WTC11 (cell line): ENCODE measurements around the gene MBD3. TPM values are rescaled to one million over a fixed set of nuclear protein-coding genes. Genes with fewer than 3 reads are reported as not detected.

Experiments used
- ATAC-seq: fragments of 200-7000 bp; cut with Tn5 transposase; 2 replicates; pipeline ENCODE4 v1.10.0; 2021; ENCODE audit warnings: mild to moderate bottlenecking, moderate library complexity
- CTCF ChIA-PET: fragments of 300-600 bp; sonication (Branson Sonifier 250); formaldehyde crosslinking; loops from one replicate; lab custom pipeline; 2021; ENCODE audit warnings: antibody characterized with exemption; lab: Charles Lee
- POLR2A ChIA-PET: fragments of 350-600 bp; sonication (Branson Sonifier 250); formaldehyde crosslinking; loops from one replicate; lab custom pipeline; 2021; ENCODE audit warnings: antibody characterized with exemption; lab: Charles Lee
- DNase-seq: peaks from one replicate; pipeline ENCODE4 v3.0.0; 2021; ENCODE audit warnings: low spot score
- H3K27ac Mint-ChIP-seq: 2 replicates; pipeline ENCODE4 v1.8.0; 2021; ENCODE audit warnings: mixed read lengths
- H3K27me3 Mint-ChIP-seq: 2 replicates; pipeline ENCODE4 v1.8.0; 2021; ENCODE audit warnings: low read depth, mild to moderate bottlenecking, moderate library complexity, mixed read lengths
- H3K36me3 Mint-ChIP-seq: 2 replicates; pipeline ENCODE4 v1.8.0; 2021; ENCODE audit warnings: mixed read lengths
- H3K4me1 Mint-ChIP-seq: 2 replicates; pipeline ENCODE4 v1.8.0; 2022; ENCODE audit warnings: mixed read lengths
- H3K4me3 Mint-ChIP-seq: 2 replicates; pipeline ENCODE4 v1.8.0; 2021; ENCODE audit warnings: mild to moderate bottlenecking, moderate library complexity, mixed read lengths
- H3K9me3 Mint-ChIP-seq: 2 replicates; pipeline ENCODE4 v1.8.0; 2021; ENCODE audit warnings: mixed read lengths
- CREM ChIP-seq: sonication (generic); formaldehyde crosslinking; IDR thresholded peaks from 2 replicates; pipeline ENCODE4 v1.8.1; 2022; ENCODE audit warnings: mild to moderate bottlenecking, missing genetic modification reagents, moderate library complexity
- ESRRA ChIP-seq: sonication (generic); formaldehyde crosslinking; IDR thresholded peaks from 2 replicates; pipeline ENCODE4 v1.8.1; 2022; ENCODE audit warnings: mild to moderate bottlenecking, missing genetic modification reagents, borderline replicate concordance
- FOXJ3 ChIP-seq: sonication (generic); formaldehyde crosslinking; IDR thresholded peaks from 2 replicates; pipeline ENCODE4 v1.9.0; 2021; ENCODE audit warnings: missing genetic modification reagents, mild to moderate bottlenecking, borderline replicate concordance
- FOXP4 ChIP-seq: sonication (generic); formaldehyde crosslinking; IDR thresholded peaks from 2 replicates; pipeline ENCODE4 v1.8.0; 2022; ENCODE audit warnings: mild to moderate bottlenecking, missing genetic modification reagents
- GRHL2 ChIP-seq: fragments of 250-450 bp; sonication (Bioruptor Pico); IDR thresholded peaks from 2 replicates; pipeline ENCODE4 v1.8.0; 2022; ENCODE audit warnings: mild to moderate bottlenecking, moderate library complexity; ENCODE audit not compliant: insufficient replicate concordance, severe bottlenecking
- HMGA2 ChIP-seq: fragments of 250-450 bp; sonication (Bioruptor Pico); IDR thresholded peaks from 2 replicates; pipeline ENCODE4 v1.4.0; 2021; ENCODE audit warnings: mild to moderate bottlenecking, moderate library complexity
- KAT7 ChIP-seq: sonication (generic); formaldehyde crosslinking; IDR thresholded peaks from 2 replicates; pipeline ENCODE4 v1.8.1; 2023; ENCODE audit warnings: missing genetic modification reagents, mild to moderate bottlenecking, borderline replicate concordance
- NFATC4 ChIP-seq: fragments of 250-450 bp; sonication (Bioruptor Pico); IDR thresholded peaks from 2 replicates; pipeline ENCODE4 v1.9.0; 2021; ENCODE audit warnings: mild to moderate bottlenecking
- NR2C2 ChIP-seq: sonication (generic); formaldehyde crosslinking; IDR thresholded peaks from 2 replicates; pipeline ENCODE4 v1.8.0; 2022; ENCODE audit warnings: mild to moderate bottlenecking, missing genetic modification reagents
- OVOL2 ChIP-seq: fragments of 250-450 bp; sonication (Bioruptor Pico); IDR thresholded peaks from 2 replicates; pipeline ENCODE4 v1.9.0; 2021; ENCODE audit warnings: mild to moderate bottlenecking, borderline replicate concordance
- PRRX2 ChIP-seq: fragments of 250-450 bp; sonication (Bioruptor Pico); IDR thresholded peaks from 2 replicates; pipeline ENCODE4 v1.8.0; 2021; ENCODE audit warnings: mild to moderate bottlenecking
- total RNA-seq: library from RNA; stranded (reverse); gene quantifications from 3 replicates; pipeline ENCODE4 v1.2.3, GENCODE V29; 2021
- TF ChIP-seq, protein P1 (sequence below): fragments of 250-450 bp; sonication (Bioruptor Pico); IDR thresholded peaks from 2 replicates; pipeline ENCODE4 v2.1.2; 2022; ENCODE audit warnings: mild to moderate bottlenecking, moderate library complexity
- TF ChIP-seq, protein P2 (sequence below): sonication (generic); formaldehyde crosslinking; conservative IDR thresholded peaks from 2 replicates; pipeline ENCODE4 v1.8.1; 2023; ENCODE audit warnings: mild to moderate bottlenecking, low read depth, missing genetic modification reagents, moderate library complexity
- TF ChIP-seq, protein P3 (sequence below): sonication (generic); formaldehyde crosslinking; IDR thresholded peaks from 2 replicates; pipeline ENCODE4 v1.8.1; 2022; ENCODE audit warnings: mild to moderate bottlenecking, moderate library complexity, missing genetic modification reagents
- TF ChIP-seq, protein P4 (sequence below): fragments of 250-450 bp; sonication (Bioruptor Pico); IDR thresholded peaks from 2 replicates; pipeline ENCODE4 v1.9.0; 2021; ENCODE audit warnings: mild to moderate bottlenecking, borderline replicate concordance

MBD3 gene
- total RNA-seq, 1 experiment from 2014 or later, result 90.2 TPM

GRCh38 chr19:1613808-1614570 is 21.3 kb upstream of the MBD3 start:
- no peak for DNase-seq
- H3K36me3 Mint-ChIP-seq, result peaks cover 62% of the 10 kb centered on the region
- no peaks in the 10 kb centered on the region for H3K27me3 Mint-ChIP-seq
- ChIA-PET POLR2A (interaction anchor here (0.6 kb wide), 1 partner anchor 225 kb away, joined by 3 read pairs; no protein-coding TSS in a partner anchor), CTCF (interaction anchor here (0.7 to 1.2 kb wide), 4 partner anchors 11 to 212 kb away, joined by 3 to 4 read pairs (median 4); no protein-coding TSS in a partner anchor)
- no peaks in the 10 kb centered on the region for H3K4me1 Mint-ChIP-seq
- no peak overlapping the region for H3K27ac Mint-ChIP-seq
- TF ChIP-seq NR2C2 (CRISPR knock-in tag) (no peak), GRHL2 (no peak), ESRRA (CRISPR knock-in tag) (no peak), NFATC4 (CRISPR knock-in tag) (no peak), KAT7 (CRISPR knock-in tag) (no peak), FOXJ3 (CRISPR knock-in tag) (no peak), FOXP4 (CRISPR knock-in tag) (no peak), CREM (CRISPR knock-in tag) (no peak), PRRX2 (CRISPR knock-in tag) (no peak), OVOL2 (CRISPR knock-in tag) (no peak), HMGA2 (CRISPR knock-in tag) (no peak)
- TF ChIP-seq, protein P1, sequence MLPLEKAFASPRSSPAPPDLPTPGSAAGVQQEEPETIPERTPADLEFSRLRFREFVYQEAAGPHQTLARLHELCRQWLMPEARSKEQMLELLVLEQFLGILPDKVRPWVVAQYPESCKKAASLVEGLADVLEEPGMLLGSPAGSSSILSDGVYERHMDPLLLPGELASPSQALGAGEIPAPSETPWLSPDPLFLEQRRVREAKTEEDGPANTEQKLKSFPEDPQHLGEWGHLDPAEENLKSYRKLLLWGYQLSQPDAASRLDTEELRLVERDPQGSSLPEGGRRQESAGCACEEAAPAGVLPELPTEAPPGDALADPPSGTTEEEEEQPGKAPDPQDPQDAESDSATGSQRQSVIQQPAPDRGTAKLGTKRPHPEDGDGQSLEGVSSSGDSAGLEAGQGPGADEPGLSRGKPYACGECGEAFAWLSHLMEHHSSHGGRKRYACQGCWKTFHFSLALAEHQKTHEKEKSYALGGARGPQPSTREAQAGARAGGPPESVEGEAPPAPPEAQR, result no peak
- TF ChIP-seq, protein P2, sequence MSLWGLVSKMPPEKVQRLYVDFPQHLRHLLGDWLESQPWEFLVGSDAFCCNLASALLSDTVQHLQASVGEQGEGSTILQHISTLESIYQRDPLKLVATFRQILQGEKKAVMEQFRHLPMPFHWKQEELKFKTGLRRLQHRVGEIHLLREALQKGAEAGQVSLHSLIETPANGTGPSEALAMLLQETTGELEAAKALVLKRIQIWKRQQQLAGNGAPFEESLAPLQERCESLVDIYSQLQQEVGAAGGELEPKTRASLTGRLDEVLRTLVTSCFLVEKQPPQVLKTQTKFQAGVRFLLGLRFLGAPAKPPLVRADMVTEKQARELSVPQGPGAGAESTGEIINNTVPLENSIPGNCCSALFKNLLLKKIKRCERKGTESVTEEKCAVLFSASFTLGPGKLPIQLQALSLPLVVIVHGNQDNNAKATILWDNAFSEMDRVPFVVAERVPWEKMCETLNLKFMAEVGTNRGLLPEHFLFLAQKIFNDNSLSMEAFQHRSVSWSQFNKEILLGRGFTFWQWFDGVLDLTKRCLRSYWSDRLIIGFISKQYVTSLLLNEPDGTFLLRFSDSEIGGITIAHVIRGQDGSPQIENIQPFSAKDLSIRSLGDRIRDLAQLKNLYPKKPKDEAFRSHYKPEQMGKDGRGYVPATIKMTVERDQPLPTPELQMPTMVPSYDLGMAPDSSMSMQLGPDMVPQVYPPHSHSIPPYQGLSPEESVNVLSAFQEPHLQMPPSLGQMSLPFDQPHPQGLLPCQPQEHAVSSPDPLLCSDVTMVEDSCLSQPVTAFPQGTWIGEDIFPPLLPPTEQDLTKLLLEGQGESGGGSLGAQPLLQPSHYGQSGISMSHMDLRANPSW (CRISPR knock-in tag), result no peak
- TF ChIP-seq, protein P3, sequence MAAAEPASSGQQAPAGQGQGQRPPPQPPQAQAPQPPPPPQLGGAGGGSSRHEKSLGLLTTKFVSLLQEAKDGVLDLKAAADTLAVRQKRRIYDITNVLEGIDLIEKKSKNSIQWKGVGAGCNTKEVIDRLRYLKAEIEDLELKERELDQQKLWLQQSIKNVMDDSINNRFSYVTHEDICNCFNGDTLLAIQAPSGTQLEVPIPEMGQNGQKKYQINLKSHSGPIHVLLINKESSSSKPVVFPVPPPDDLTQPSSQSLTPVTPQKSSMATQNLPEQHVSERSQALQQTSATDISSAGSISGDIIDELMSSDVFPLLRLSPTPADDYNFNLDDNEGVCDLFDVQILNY (CRISPR knock-in tag), result no peak
- TF ChIP-seq, protein P4, sequence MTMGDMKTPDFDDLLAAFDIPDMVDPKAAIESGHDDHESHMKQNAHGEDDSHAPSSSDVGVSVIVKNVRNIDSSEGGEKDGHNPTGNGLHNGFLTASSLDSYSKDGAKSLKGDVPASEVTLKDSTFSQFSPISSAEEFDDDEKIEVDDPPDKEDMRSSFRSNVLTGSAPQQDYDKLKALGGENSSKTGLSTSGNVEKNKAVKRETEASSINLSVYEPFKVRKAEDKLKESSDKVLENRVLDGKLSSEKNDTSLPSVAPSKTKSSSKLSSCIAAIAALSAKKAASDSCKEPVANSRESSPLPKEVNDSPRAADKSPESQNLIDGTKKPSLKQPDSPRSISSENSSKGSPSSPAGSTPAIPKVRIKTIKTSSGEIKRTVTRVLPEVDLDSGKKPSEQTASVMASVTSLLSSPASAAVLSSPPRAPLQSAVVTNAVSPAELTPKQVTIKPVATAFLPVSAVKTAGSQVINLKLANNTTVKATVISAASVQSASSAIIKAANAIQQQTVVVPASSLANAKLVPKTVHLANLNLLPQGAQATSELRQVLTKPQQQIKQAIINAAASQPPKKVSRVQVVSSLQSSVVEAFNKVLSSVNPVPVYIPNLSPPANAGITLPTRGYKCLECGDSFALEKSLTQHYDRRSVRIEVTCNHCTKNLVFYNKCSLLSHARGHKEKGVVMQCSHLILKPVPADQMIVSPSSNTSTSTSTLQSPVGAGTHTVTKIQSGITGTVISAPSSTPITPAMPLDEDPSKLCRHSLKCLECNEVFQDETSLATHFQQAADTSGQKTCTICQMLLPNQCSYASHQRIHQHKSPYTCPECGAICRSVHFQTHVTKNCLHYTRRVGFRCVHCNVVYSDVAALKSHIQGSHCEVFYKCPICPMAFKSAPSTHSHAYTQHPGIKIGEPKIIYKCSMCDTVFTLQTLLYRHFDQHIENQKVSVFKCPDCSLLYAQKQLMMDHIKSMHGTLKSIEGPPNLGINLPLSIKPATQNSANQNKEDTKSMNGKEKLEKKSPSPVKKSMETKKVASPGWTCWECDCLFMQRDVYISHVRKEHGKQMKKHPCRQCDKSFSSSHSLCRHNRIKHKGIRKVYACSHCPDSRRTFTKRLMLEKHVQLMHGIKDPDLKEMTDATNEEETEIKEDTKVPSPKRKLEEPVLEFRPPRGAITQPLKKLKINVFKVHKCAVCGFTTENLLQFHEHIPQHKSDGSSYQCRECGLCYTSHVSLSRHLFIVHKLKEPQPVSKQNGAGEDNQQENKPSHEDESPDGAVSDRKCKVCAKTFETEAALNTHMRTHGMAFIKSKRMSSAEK, result no peak
- H3K4me3 Mint-ChIP-seq, result no peak overlapping the region
- no peaks in the 10 kb centered on the region for H3K9me3 Mint-ChIP-seq
- ATAC-seq, result no peak
